ENCODE results near the gene SEPTIN8.

SEPTIN8 gene

GRCh38 chr5:132725745-132726144 lies 51.3 kb downstream of the SEPTIN8 start:
- H3K27ac ChIP-seq (ENCODE audit: insufficient read depth in 1 of 2, low read depth in 1 of 2, low read length in 2 of 2, poor library complexity in 1 of 2, severe bottlenecking in 2 of 2), result no peak overlapping the region
- H3K4me3 ChIP-seq (ENCODE audit: control insufficient read depth in 1 of 7, extremely low read depth in 1 of 7, insufficient read depth in 4 of 7, low read depth in 2 of 7, low read length in 6 of 7), result no peak overlapping the region
- WGBS (ENCODE audit: insufficient coverage), result no CpG with 5 or more reads among the region's 2 CpGs
- H3K4me1 ChIP-seq (ENCODE audit: control extremely low read depth in 1 of 4, control insufficient read depth in 4 of 4, insufficient read depth in 4 of 4, low read length in 3 of 4), result no peaks in the 10 kb centered on the region
- H3K27me3 ChIP-seq (replicated peaks in 2 of 5; ENCODE audit: control insufficient read depth in 4 of 5, insufficient read depth in 5 of 5, low read length in 4 of 5), result no peaks in the 10 kb centered on the region
- ChIA-PET POLR2A (no interaction called here), CTCF (interaction anchor here (1.4 kb wide), 1 partner anchor 9 kb away, joined by 3 read pairs; no protein-coding TSS in a partner anchor)
- peaks cover 0 to 2% (median under 1%) of the 10 kb centered on the region in 4 experiments for H3K36me3 ChIP-seq (ENCODE audit: control insufficient read depth in 4 of 4, insufficient read depth in 4 of 4, low read length in 3 of 4)
- no peaks in the 10 kb centered on the region for H3K9me3 ChIP-seq (ENCODE audit: control extremely low read depth in 1 of 5, control insufficient read depth in 4 of 5, insufficient read depth in 2 of 5, low read depth in 1 of 5, low read length in 4 of 5)
- no peak for DNase-seq

- no peaks in the 10 kb centered on the region for H3K4me1 ChIP-seq (ENCODE audit: control extremely low read depth in 1 of 4, control insufficient read depth in 4 of 4, insufficient read depth in 4 of 4, low read length in 3 of 4)
- WGBS (ENCODE audit: insufficient coverage), result 94% methylated on average over 3 of the region's 5 CpGs
- POLR2A ChIA-PET, result no interaction called here
- CTCF ChIA-PET, result interaction anchor here (3.3 kb wide), 1 partner anchor 101 kb away, joined by 10 read pairs; no protein-coding TSS in a partner anchor
- no peak for DNase-seq
- H3K4me3 ChIP-seq (ENCODE audit: control insufficient read depth in 1 of 7, extremely low read depth in 1 of 7, insufficient read depth in 4 of 7, low read depth in 2 of 7, low read length in 6 of 7), result no peak overlapping the region
- H3K27me3 ChIP-seq (replicated peaks in 2 of 5; ENCODE audit: control insufficient read depth in 4 of 5, insufficient read depth in 5 of 5, low read length in 4 of 5), result no peaks in the 10 kb centered on the region
- no peaks in the 10 kb centered on the region for H3K36me3 ChIP-seq (ENCODE audit: control insufficient read depth in 4 of 4, insufficient read depth in 4 of 4, low read length in 3 of 4)
- no peaks in the 10 kb centered on the region for H3K9me3 ChIP-seq (ENCODE audit: control extremely low read depth in 1 of 5, control insufficient read depth in 4 of 5, insufficient read depth in 2 of 5, low read depth in 1 of 5, low read length in 4 of 5)
- H3K27ac ChIP-seq (ENCODE audit: insufficient read depth in 1 of 2, low read depth in 1 of 2, low read length in 2 of 2, poor library complexity in 1 of 2, severe bottlenecking in 2 of 2), result no peak overlapping the region
Observed at GRCh38 chr5:132718544-132719312, 58.3 kb downstream of the SEPTIN8 start.

GRCh38 chr5:132714456-132715307 lies 62.4 kb downstream of the SEPTIN8 start:
- peak; percentile 20 to 46 (median 39) for DNase-seq
- 65% methylated on average over 7 of the region's 11 CpGs for WGBS (ENCODE audit: insufficient coverage)
- no peak overlapping the region for H3K27ac ChIP-seq (ENCODE audit: insufficient read depth in 1 of 2, low read depth in 1 of 2, low read length in 2 of 2, poor library complexity in 1 of 2, severe bottlenecking in 2 of 2)
- CTCF ChIA-PET, result interaction anchor here (0.6 to 3.4 kb wide), 9 partner anchors 11 to 327 kb away, joined by 3 to 15 read pairs (median 4); partner anchors contain the start of gene IL13
- no peaks in the 10 kb centered on the region for H3K36me3 ChIP-seq (ENCODE audit: control insufficient read depth in 4 of 4, insufficient read depth in 4 of 4, low read length in 3 of 4)
- H3K27me3 ChIP-seq (replicated peaks in 2 of 5; ENCODE audit: control insufficient read depth in 4 of 5, insufficient read depth in 5 of 5, low read length in 4 of 5), result no peaks in the 10 kb centered on the region
- H3K9me3 ChIP-seq (ENCODE audit: control extremely low read depth in 1 of 5, control insufficient read depth in 4 of 5, insufficient read depth in 2 of 5, low read depth in 1 of 5, low read length in 4 of 5), result no peaks in the 10 kb centered on the region
- H3K4me3 ChIP-seq (ENCODE audit: control insufficient read depth in 1 of 7, extremely low read depth in 1 of 7, insufficient read depth in 4 of 7, low read depth in 2 of 7, low read length in 6 of 7), result no peak overlapping the region
- POLR2A ChIA-PET, result no interaction called here
- no peaks in the 10 kb centered on the region for H3K4me1 ChIP-seq (ENCODE audit: control extremely low read depth in 1 of 4, control insufficient read depth in 4 of 4, insufficient read depth in 4 of 4, low read length in 3 of 4)

- Histone ChIP-seq H3K36me3 (ENCODE audit: control insufficient read depth in 4 of 4, insufficient read depth in 4 of 4, low read length in 3 of 4) (no peaks in the 10 kb centered on the region), H3K27ac (ENCODE audit: insufficient read depth in 1 of 2, low read depth in 1 of 2, low read length in 2 of 2, poor library complexity in 1 of 2, severe bottlenecking in 2 of 2) (no peak overlapping the region), H3K4me3 (ENCODE audit: control insufficient read depth in 1 of 7, extremely low read depth in 1 of 7, insufficient read depth in 4 of 7, low read depth in 2 of 7, low read length in 6 of 7) (no peak overlapping the region), H3K27me3 (replicated peaks in 2 of 5; ENCODE audit: control insufficient read depth in 4 of 5, insufficient read depth in 5 of 5, low read length in 4 of 5) (no peaks in the 10 kb centered on the region), H3K9me3 (ENCODE audit: control extremely low read depth in 1 of 5, control insufficient read depth in 4 of 5, insufficient read depth in 2 of 5, low read depth in 1 of 5, low read length in 4 of 5) (no peaks in the 10 kb centered on the region), H3K4me1 (ENCODE audit: control extremely low read depth in 1 of 4, control insufficient read depth in 4 of 4, insufficient read depth in 4 of 4, low read length in 3 of 4) (peaks cover 0 to 5% (median 2%) of the 10 kb centered on the region in 4 experiments)
- ChIA-PET CTCF (interaction anchor here (0.9 to 1.8 kb wide), 5 partner anchors 8 to 182 kb away, joined by 3 to 6 read pairs (median 3); no protein-coding TSS in a partner anchor), POLR2A (no interaction called here)
- no peak for DNase-seq
Observed at GRCh38 chr5:132708645-132709044, 68.4 kb downstream of the SEPTIN8 start.

- CTCF ChIA-PET, result interaction anchor here (1.0 to 1.7 kb wide), 3 partner anchors 28 to 156 kb away, joined by 3 to 4 read pairs (median 3); no protein-coding TSS in a partner anchor
- H3K9me3 ChIP-seq (ENCODE audit: control extremely low read depth in 1 of 5, control insufficient read depth in 4 of 5, insufficient read depth in 2 of 5, low read depth in 1 of 5, low read length in 4 of 5), result no peaks in the 10 kb centered on the region
Observed at GRCh38 chr5:132704875-132705274, 72.2 kb downstream of the SEPTIN8 start.

More at GRCh38 chr5:132704875-132705274, 72.2 kb downstream of the SEPTIN8 start:
- H3K4me1 ChIP-seq (ENCODE audit: control extremely low read depth in 1 of 4, control insufficient read depth in 4 of 4, insufficient read depth in 4 of 4, low read length in 3 of 4), result peaks cover 0 to 5% (median 2%) of the 10 kb centered on the region in 4 experiments
- H3K4me3 ChIP-seq (ENCODE audit: control insufficient read depth in 1 of 7, extremely low read depth in 1 of 7, insufficient read depth in 4 of 7, low read depth in 2 of 7, low read length in 6 of 7), result no peak overlapping the region
- no peak for DNase-seq
- H3K36me3 ChIP-seq (ENCODE audit: control insufficient read depth in 4 of 4, insufficient read depth in 4 of 4, low read length in 3 of 4), result peaks cover 4 to 9% (median 7%) of the 10 kb centered on the region in 4 experiments
- POLR2A ChIA-PET, result no interaction called here
- H3K27me3 ChIP-seq (replicated peaks in 2 of 5; ENCODE audit: control insufficient read depth in 4 of 5, insufficient read depth in 5 of 5, low read length in 4 of 5), result no peaks in the 10 kb centered on the region
- WGBS (ENCODE audit: insufficient coverage), result no CpG with 5 or more reads among the region's 1 CpG
- H3K27ac ChIP-seq (ENCODE audit: insufficient read depth in 1 of 2, low read depth in 1 of 2, low read length in 2 of 2, poor library complexity in 1 of 2, severe bottlenecking in 2 of 2), result no peak overlapping the region
